PC-9 (cell line): ENCODE results near the gene CEP78. TPM values are rescaled to one million over a fixed set of nuclear protein-coding genes. Genes with fewer than 3 reads are reported as not detected.
A peak's percentile ranks its signal among the peaks of the same experiment; 100 is the strongest.

Experiments used
- BruUV-seq: library from RNA; stranded (reverse); fragments of 400-500 nt; replicated peaks from 2 replicates; lab custom pipeline; 2021; lab: Mats Ljungman, UMichigan
- CTCF ChIA-PET: fragments of 300-600 bp; sonication (Branson Sonifier 250); formaldehyde crosslinking; loops from one replicate; lab custom pipeline; 2022; ENCODE audit warnings: antibody characterized with exemption; lab: Charles Lee
- POLR2A ChIA-PET: fragments of 300-600 bp; sonication (Branson Sonifier 250); formaldehyde crosslinking; loops from one replicate; lab custom pipeline; 2022; ENCODE audit warnings: antibody characterized with exemption; ENCODE audit not compliant: unreplicated experiment; lab: Charles Lee
- DNase-seq, 2 experiments: peaks; one replicate each; pipeline versions ENCODE4 v3.0.0 to v3.0.0-alpha.2; 2015 to 2022; ENCODE audit warnings: mixed read lengths in 1 of 2
- H2AFZ ChIP-seq: fragments of 200-600 bp; sonication (generic); 2 replicates; pipeline ENCODE4 v1.8.1; 2017; ENCODE audit warnings: antibody characterized with exemption
- H3F3A ChIP-seq: fragments of 200-600 bp; sonication (generic); 2 replicates; pipeline ENCODE4 v1.8.1; 2017; ENCODE audit warnings: antibody characterized with exemption, mild to moderate bottlenecking, low read depth; ENCODE audit not compliant: insufficient read depth
- H3K27ac ChIP-seq: fragments of 200-600 bp; sonication (generic); 2 replicates; pipeline ENCODE4 v1.6.1; 2016; ENCODE audit warnings: mixed run types
- H3K27me3 ChIP-seq: fragments of 200-600 bp; sonication (generic); 2 replicates; pipeline ENCODE4 v1.6.1; 2016; ENCODE audit warnings: low read depth, mixed run types; ENCODE audit not compliant: insufficient read depth
- H3K36me3 ChIP-seq: fragments of 200-600 bp; sonication (generic); 2 replicates; pipeline ENCODE4 v1.6.1; 2016; ENCODE audit warnings: low read depth, mixed run types
- H3K4me1 ChIP-seq: fragments of 200-600 bp; sonication (generic); replicated peaks from 2 replicates; pipeline ENCODE4 v1.6.1; 2016; ENCODE audit warnings: mixed run types; ENCODE audit not compliant: insufficient read depth
- H3K4me2 ChIP-seq: fragments of 200-600 bp; sonication (generic); 2 replicates; pipeline ENCODE4 v1.6.1; 2017; ENCODE audit warnings: mixed run types
- H3K4me3 ChIP-seq: fragments of 200-600 bp; sonication (generic); 2 replicates; pipeline ENCODE4 v1.6.1; 2016; ENCODE audit warnings: mixed run types
- H3K79me2 ChIP-seq: fragments of 200-600 bp; sonication (generic); 2 replicates; pipeline ENCODE4 v1.6.1; 2017; ENCODE audit warnings: low read depth, mixed run types
- H3K9me2 ChIP-seq: fragments of 200-600 bp; sonication (generic); 2 replicates; pipeline ENCODE4 v1.8.1; 2017; ENCODE audit warnings: mild to moderate bottlenecking; ENCODE audit not compliant: insufficient read depth
- H3K9me3 ChIP-seq: fragments of 200-600 bp; sonication (generic); 2 replicates; pipeline ENCODE4 v1.8.1; 2016; ENCODE audit warnings: low read depth; ENCODE audit not compliant: insufficient read depth
- H4K20me1 ChIP-seq: fragments of 200-600 bp; sonication (generic); 2 replicates; pipeline ENCODE4 v1.8.1; 2017; ENCODE audit not compliant: insufficient read depth
- EZH2 ChIP-seq: fragments of 200-600 bp; sonication (generic); IDR thresholded peaks from 2 replicates; pipeline ENCODE4 v1.8.0; 2017; ENCODE audit warnings: antibody characterized with exemption, low read depth
- intact Hi-C: fragments of 100-400 bp; cut with micrococcal nuclease; formaldehyde crosslinking; loops from one replicate; pipeline ENCODE4 v1.10.0; 2022; ENCODE audit not compliant: unreplicated experiment
- total RNA-seq: library from RNA; stranded (reverse); gene quantifications from 2 replicates; pipeline ENCODE4 v1.2.3, GENCODE V29; 2021
- TF ChIP-seq, protein P1 (sequence below): fragments of 200-600 bp; sonication (generic); conservative IDR thresholded peaks from 2 replicates; pipeline ENCODE4 v1.6.1; 2017; ENCODE audit warnings: mixed run types, antibody characterized with exemption, mild to moderate bottlenecking, moderate library complexity

CEP78 gene
- total RNA-seq, 1 experiment from 2014 or later: 37.8 TPM

DNA sequence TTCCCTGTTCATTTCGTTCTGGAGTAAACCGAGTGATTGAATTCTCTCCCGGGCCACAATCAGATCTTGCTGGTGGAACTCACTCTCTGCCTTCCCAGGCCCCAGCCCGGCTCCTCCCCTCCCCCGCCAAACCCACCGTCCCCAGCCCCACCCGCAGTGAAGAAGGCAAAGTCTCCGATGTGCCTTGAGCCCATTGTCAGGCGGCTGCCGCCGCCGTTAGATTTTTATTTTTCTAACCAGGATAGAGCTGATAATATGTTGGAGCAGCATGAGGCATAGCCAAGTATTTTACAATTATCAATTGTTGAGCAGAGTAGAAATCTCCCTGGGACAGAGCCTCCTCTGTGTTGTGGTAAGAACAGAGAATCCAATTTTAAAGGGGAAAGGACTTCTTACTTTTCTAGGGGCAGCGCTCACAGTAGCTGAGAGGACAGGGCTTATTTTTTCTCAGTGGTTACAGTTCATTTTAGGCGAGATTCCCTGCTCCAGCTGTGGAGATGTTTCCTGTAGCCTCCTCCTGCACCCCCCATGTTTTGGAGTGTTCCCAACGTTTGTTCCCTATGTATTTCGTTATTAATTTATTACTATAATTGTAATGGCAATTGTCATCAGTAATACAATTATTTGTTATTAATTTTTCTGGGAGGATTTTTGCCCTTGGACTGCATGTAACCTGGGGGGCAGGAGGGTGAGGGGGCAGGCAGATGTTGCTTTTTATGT, 62.3 kb downstream of the CEP78 start:
- Histone ChIP-seq H3K36me3 (peaks cover 42% of the 10 kb centered on the region), H3F3A (peaks cover 10% of the 10 kb centered on the region; the same call in 1 of the 2 replicates), H3K79me2 (peaks cover 60% of the 10 kb centered on the region), H3K27ac (no peak overlapping the region), H4K20me1 (peaks cover 51% of the 10 kb centered on the region), H3K27me3 (no peaks in the 10 kb centered on the region), H3K4me3 (peak overlapping the region; percentile 63), H3K9me2 (no peaks in the 10 kb centered on the region), H2AFZ (no peak overlapping the region), H3K4me2 (peak overlapping the region; percentile 100), H3K4me1 (peaks cover 22% of the 10 kb centered on the region), H3K9me3 (no peaks in the 10 kb centered on the region)
- intact Hi-C loops: loop anchor here (5.0 kb wide), 3 partner anchors 36 to 1121 kb away; partner anchors contain the start of gene VPS13A
- POLR2A ChIA-PET: no interaction called here
- CTCF ChIA-PET: interaction anchor here (0.7 kb wide), 1 partner anchor 17 kb away, joined by 4 read pairs; no protein-coding TSS in a partner anchor
- no TSS peak for BruUV-seq
- TF ChIP-seq EZH2: no peak
- TF ChIP-seq, protein P1, sequence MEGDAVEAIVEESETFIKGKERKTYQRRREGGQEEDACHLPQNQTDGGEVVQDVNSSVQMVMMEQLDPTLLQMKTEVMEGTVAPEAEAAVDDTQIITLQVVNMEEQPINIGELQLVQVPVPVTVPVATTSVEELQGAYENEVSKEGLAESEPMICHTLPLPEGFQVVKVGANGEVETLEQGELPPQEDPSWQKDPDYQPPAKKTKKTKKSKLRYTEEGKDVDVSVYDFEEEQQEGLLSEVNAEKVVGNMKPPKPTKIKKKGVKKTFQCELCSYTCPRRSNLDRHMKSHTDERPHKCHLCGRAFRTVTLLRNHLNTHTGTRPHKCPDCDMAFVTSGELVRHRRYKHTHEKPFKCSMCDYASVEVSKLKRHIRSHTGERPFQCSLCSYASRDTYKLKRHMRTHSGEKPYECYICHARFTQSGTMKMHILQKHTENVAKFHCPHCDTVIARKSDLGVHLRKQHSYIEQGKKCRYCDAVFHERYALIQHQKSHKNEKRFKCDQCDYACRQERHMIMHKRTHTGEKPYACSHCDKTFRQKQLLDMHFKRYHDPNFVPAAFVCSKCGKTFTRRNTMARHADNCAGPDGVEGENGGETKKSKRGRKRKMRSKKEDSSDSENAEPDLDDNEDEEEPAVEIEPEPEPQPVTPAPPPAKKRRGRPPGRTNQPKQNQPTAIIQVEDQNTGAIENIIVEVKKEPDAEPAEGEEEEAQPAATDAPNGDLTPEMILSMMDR: no peak
- DNase-seq: no peak

DNA sequence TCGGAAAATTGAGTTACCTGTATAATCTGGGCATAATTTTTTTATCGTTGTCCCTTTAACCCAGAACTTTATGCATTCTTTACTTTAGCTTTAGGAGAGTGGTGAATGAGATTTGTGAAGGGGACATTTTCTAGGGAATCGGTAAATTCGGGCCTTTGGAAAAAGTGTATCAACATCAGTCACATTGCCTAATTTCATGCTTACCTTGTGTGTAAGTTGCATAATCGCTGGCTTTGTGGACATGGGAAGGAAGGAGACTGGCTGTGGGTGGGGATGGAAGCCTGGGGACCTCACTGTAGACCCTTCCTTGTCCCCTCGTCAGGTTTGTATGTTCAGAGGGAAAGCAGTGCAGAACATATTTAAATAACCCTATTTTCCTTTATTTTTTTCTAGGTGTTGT, 64.3 kb downstream of the CEP78 start:
- H3F3A ChIP-seq: peaks cover 10% of the 10 kb centered on the region; the same call in 1 of the 2 replicates
- ChIA-PET CTCF (no interaction called here), POLR2A (no interaction called here)
- intact Hi-C loops: no loop called here
- H3K4me1 ChIP-seq: peaks cover 21% of the 10 kb centered on the region
- peak overlapping the region; percentile 100; the same call in 1 of the 2 replicates for H3K4me2 ChIP-seq
- no peaks in the 10 kb centered on the region for H3K9me3 ChIP-seq
- H4K20me1 ChIP-seq: peaks cover 71% of the 10 kb centered on the region
- H3K27me3 ChIP-seq: no peaks in the 10 kb centered on the region
- peaks cover 54% of the 10 kb centered on the region for H3K36me3 ChIP-seq
- no peak for DNase-seq
- no TSS peak for BruUV-seq
- no peak overlapping the region for H2AFZ ChIP-seq
- H3K4me3 ChIP-seq: no peak overlapping the region
- no peak overlapping the region for H3K27ac ChIP-seq
- no peaks in the 10 kb centered on the region for H3K9me2 ChIP-seq
- H3K79me2 ChIP-seq: peaks cover 73% of the 10 kb centered on the region
- TF ChIP-seq, protein P1: no peak
- no peak for TF ChIP-seq EZH2

DNA sequence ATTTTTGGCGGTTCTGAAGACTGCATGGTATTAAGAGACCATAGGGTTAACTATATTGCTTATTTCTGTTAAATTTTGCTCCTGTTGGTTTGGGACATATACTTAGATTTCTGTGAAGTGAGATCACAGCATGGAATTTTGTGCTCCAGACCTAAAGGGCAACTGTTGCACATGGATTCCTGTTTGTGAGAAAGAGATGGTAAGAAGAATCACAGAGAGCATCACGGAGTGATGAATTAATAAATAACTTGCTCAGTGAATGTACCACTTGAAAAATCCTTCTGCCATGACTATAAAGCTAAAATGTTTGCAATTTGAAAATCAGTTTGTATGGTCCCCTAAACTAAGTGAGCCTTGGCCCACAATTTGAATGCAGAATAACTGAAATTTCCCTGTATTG, 65.6 kb downstream of the CEP78 start:
- no peaks in the 10 kb centered on the region for H3K9me3 ChIP-seq
- H3K4me2 ChIP-seq: no peak overlapping the region
- peaks cover 67% of the 10 kb centered on the region for H3K36me3 ChIP-seq
- peaks cover 84% of the 10 kb centered on the region for H4K20me1 ChIP-seq
- no peaks in the 10 kb centered on the region for H3K9me2 ChIP-seq
- H3F3A ChIP-seq: peaks cover 1% of the 10 kb centered on the region; the same call in 1 of the 2 replicates
- POLR2A ChIA-PET: no interaction called here
- H3K4me3 ChIP-seq: no peak overlapping the region
- no peak overlapping the region for H3K27ac ChIP-seq
- H3K27me3 ChIP-seq: no peaks in the 10 kb centered on the region
- CTCF ChIA-PET: no interaction called here
- peaks cover 80% of the 10 kb centered on the region for H3K79me2 ChIP-seq
- no peak overlapping the region for H2AFZ ChIP-seq
- intact Hi-C loops: no loop called here
- no TSS peak for BruUV-seq
- DNase-seq: no peak
- TF ChIP-seq, protein P1: no peak
- TF ChIP-seq EZH2: no peak
- H3K4me1 ChIP-seq: peaks cover 11% of the 10 kb centered on the region
